Progenitor cell of endocrine pancreas (in vitro differentiated cells): ENCODE results near the gene MYO1A. TPM values are rescaled to one million over a fixed set of nuclear protein-coding genes. Genes with fewer than 3 reads are reported as not detected.

Source experiments
- DNase-seq: peaks from one replicate; pipeline ENCODE4 v3.0.0; 2021; ENCODE audit warnings: low spot score; ENCODE audit not compliant: unreplicated experiment
- H3K27ac Mint-ChIP-seq: 2 replicates; pipeline ENCODE4 v1.8.0; 2021; ENCODE audit warnings: mild to moderate bottlenecking, moderate library complexity, mixed read lengths
- H3K27me3 Mint-ChIP-seq: 2 replicates; pipeline ENCODE4 v1.8.0; 2021; ENCODE audit warnings: mixed read lengths
- H3K36me3 Mint-ChIP-seq: 2 replicates; pipeline ENCODE4 v1.8.0; 2022; ENCODE audit warnings: mixed read lengths; ENCODE audit not compliant: insufficient read depth
- H3K4me1 Mint-ChIP-seq: 2 replicates; pipeline ENCODE4 v1.8.0; 2021; ENCODE audit warnings: low read depth, mixed read lengths
- H3K4me3 Mint-ChIP-seq: 2 replicates; pipeline ENCODE4 v1.8.0; 2021; ENCODE audit warnings: low read depth, mild to moderate bottlenecking, moderate library complexity, mixed read lengths
- H3K9me3 Mint-ChIP-seq: 2 replicates; pipeline ENCODE4 v1.8.0; 2021; ENCODE audit warnings: low read depth, mixed read lengths
- CTCF ChIP-seq: fragments of 200-600 bp; sonication (generic); IDR thresholded peaks from one replicate; pipeline ENCODE4 v1.5.0; 2021; ENCODE audit warnings: antibody characterized with exemption, mild to moderate bottlenecking; ENCODE audit not compliant: unreplicated experiment
- total RNA-seq: library from RNA; stranded (reverse); gene quantifications from 2 replicates; pipeline ENCODE4 v1.2.1, GENCODE V29; 2021

Gene MYO1A
- total RNA-seq, 1 donor from 2014 or later, result 1.2 TPM

- H3K9me3 Mint-ChIP-seq, result no peaks in the 10 kb centered on the region
- H3K36me3 Mint-ChIP-seq, result no peaks in the 10 kb centered on the region
- TF ChIP-seq CTCF, result no peak
- peaks cover 9% of the 10 kb centered on the region for H3K27me3 Mint-ChIP-seq
- no peaks in the 10 kb centered on the region for H3K4me1 Mint-ChIP-seq
- DNase-seq, result no peak
- no peak overlapping the region for H3K27ac Mint-ChIP-seq
- no peak overlapping the region for H3K4me3 Mint-ChIP-seq
Observed at GRCh38 chr12:57037264-57037663, 12.7 kb downstream of the MYO1A start.

GRCh38 chr12:57033431-57033830, 16.5 kb downstream of the MYO1A start:
- no peak for DNase-seq
- Mint-ChIP-seq H3K4me1 (peaks cover 1% of the 10 kb centered on the region), H3K4me3 (no peak overlapping the region), H3K27me3 (no peaks in the 10 kb centered on the region), H3K9me3 (no peaks in the 10 kb centered on the region), H3K36me3 (no peaks in the 10 kb centered on the region), H3K27ac (no peak overlapping the region)
- no peak for TF ChIP-seq CTCF

GRCh38 chr12:57031789-57032188, 18.1 kb downstream of the MYO1A start:
- no peak for DNase-seq
- no peaks in the 10 kb centered on the region for H3K36me3 Mint-ChIP-seq
- H3K27ac Mint-ChIP-seq, result no peak overlapping the region
- H3K9me3 Mint-ChIP-seq, result no peaks in the 10 kb centered on the region
- no peak for TF ChIP-seq CTCF
- no peak overlapping the region for H3K4me3 Mint-ChIP-seq
- H3K27me3 Mint-ChIP-seq, result peaks cover 8% of the 10 kb centered on the region
- peaks cover 4% of the 10 kb centered on the region for H3K4me1 Mint-ChIP-seq

GRCh38 chr12:57031138-57031725, 18.7 kb downstream of the MYO1A start:
- Mint-ChIP-seq H3K4me1 (peaks cover 6% of the 10 kb centered on the region), H3K27ac (peak overlapping the region; percentile 21), H3K9me3 (no peaks in the 10 kb centered on the region), H3K4me3 (no peak overlapping the region), H3K27me3 (peaks cover 14% of the 10 kb centered on the region), H3K36me3 (no peaks in the 10 kb centered on the region)
- no peak for TF ChIP-seq CTCF
- DNase-seq, result no peak

GRCh38 chr12:57029457-57029856, 20.5 kb downstream of the MYO1A start:
- no peaks in the 10 kb centered on the region for H3K9me3 Mint-ChIP-seq
- peaks cover 18% of the 10 kb centered on the region for H3K27me3 Mint-ChIP-seq
- no peak overlapping the region for H3K27ac Mint-ChIP-seq
- DNase-seq, result no peak
- TF ChIP-seq CTCF, result no peak
- H3K4me3 Mint-ChIP-seq, result no peak overlapping the region
- H3K36me3 Mint-ChIP-seq, result no peaks in the 10 kb centered on the region
- H3K4me1 Mint-ChIP-seq, result peaks cover 6% of the 10 kb centered on the region
